Measurements from ENCODE around the gene COL27A1. TPM values are rescaled to one million over a fixed set of nuclear protein-coding genes. Genes with fewer than 3 reads are reported as not detected.

The COL27A1 gene
- total and polyA plus RNA-seq, 8 donors: 15.8 to 180 (median 147) TPM

- ATAC-seq (no peak), DNase-seq (no peak)
- Histone ChIP-seq H3K27me3 (no peaks in the 10 kb centered on the region), H3K4me1 (no peaks in the 10 kb centered on the region), H3K4me3 (no peak overlapping the region), H3K9me3 (peaks cover 0 to 15% of the 10 kb centered on the region in 2 donors), H3K36me3 (no peaks in the 10 kb centered on the region), H3K27ac (no peak overlapping the region)
- TF ChIP-seq CTCF (IDR thresholded peaks at IDR 0.05): no peak
- intact Hi-C loops (cut with DNase I): no loop called here
Measured at GRCh38 chr9:114192539-114192938, 37.2 kb downstream of the COL27A1 start.

GRCh38 chr9:114193090-114193489, 37.8 kb downstream of the COL27A1 start:
- no peaks in the 10 kb centered on the region for H3K36me3 ChIP-seq
- H3K27me3 ChIP-seq: no peaks in the 10 kb centered on the region
- peaks cover 0 to 15% of the 10 kb centered on the region in 2 donors for H3K9me3 ChIP-seq
- intact Hi-C loops (cut with DNase I): no loop called here
- ATAC-seq (no peak), DNase-seq (peak in 1 of 4 donors; percentile 18)
- H3K4me3 ChIP-seq: no peak overlapping the region
- H3K27ac ChIP-seq: no peak overlapping the region
- H3K4me1 ChIP-seq: no peaks in the 10 kb centered on the region
- no peak for TF ChIP-seq CTCF (IDR thresholded peaks at IDR 0.05)

GRCh38 chr9:114196117-114196516, 40.8 kb downstream of the COL27A1 start:
- Histone ChIP-seq H3K9me3 (no peaks in the 10 kb centered on the region), H3K4me1 (no peaks in the 10 kb centered on the region), H3K36me3 (no peaks in the 10 kb centered on the region), H3K27me3 (no peaks in the 10 kb centered on the region), H3K27ac (no peak overlapping the region), H3K4me3 (no peak overlapping the region)
- intact Hi-C loops (cut with DNase I): no loop called here
- TF ChIP-seq CTCF (IDR thresholded peaks at IDR 0.05): no peak
- ATAC-seq (no peak), DNase-seq (peak in 1 of 4 donors; percentile 54)

- Histone ChIP-seq H3K4me3 (no peak overlapping the region), H3K9me3 (no peaks in the 10 kb centered on the region), H3K27me3 (no peaks in the 10 kb centered on the region), H3K4me1 (no peaks in the 10 kb centered on the region), H3K36me3 (no peaks in the 10 kb centered on the region), H3K27ac (no peak overlapping the region)
- peak; percentile 21 for ATAC-seq
- TF ChIP-seq CTCF (IDR thresholded peaks at IDR 0.05): no peak
- intact Hi-C loops (cut with DNase I): no loop called here
- DNase-seq: peak in 3 of 4 donors; percentile 11 to 82 (median 80)
Measured at GRCh38 chr9:114196979-114197622, 41.8 kb downstream of the COL27A1 start.

GRCh38 chr9:114198249-114199040, 43.1 kb downstream of the COL27A1 start:
- Histone ChIP-seq H3K9me3 (no peaks in the 10 kb centered on the region), H3K36me3 (no peaks in the 10 kb centered on the region), H3K27me3 (no peaks in the 10 kb centered on the region), H3K4me3 (no peak overlapping the region), H3K4me1 (peaks cover 0 to 5% of the 10 kb centered on the region in 2 donors), H3K27ac (no peak overlapping the region)
- intact Hi-C loops (cut with DNase I): no loop called here
- ATAC-seq (no peak), DNase-seq (peak in 1 of 4 donors; percentile 20)
- TF ChIP-seq CTCF (IDR thresholded peaks at IDR 0.05): no peak
